ENCODE results near the gene SLC5A8.

The SLC5A8 gene, protein sequence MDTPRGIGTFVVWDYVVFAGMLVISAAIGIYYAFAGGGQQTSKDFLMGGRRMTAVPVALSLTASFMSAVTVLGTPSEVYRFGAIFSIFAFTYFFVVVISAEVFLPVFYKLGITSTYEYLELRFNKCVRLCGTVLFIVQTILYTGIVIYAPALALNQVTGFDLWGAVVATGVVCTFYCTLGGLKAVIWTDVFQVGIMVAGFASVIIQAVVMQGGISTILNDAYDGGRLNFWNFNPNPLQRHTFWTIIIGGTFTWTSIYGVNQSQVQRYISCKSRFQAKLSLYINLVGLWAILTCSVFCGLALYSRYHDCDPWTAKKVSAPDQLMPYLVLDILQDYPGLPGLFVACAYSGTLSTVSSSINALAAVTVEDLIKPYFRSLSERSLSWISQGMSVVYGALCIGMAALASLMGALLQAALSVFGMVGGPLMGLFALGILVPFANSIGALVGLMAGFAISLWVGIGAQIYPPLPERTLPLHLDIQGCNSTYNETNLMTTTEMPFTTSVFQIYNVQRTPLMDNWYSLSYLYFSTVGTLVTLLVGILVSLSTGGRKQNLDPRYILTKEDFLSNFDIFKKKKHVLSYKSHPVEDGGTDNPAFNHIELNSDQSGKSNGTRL

DNA sequence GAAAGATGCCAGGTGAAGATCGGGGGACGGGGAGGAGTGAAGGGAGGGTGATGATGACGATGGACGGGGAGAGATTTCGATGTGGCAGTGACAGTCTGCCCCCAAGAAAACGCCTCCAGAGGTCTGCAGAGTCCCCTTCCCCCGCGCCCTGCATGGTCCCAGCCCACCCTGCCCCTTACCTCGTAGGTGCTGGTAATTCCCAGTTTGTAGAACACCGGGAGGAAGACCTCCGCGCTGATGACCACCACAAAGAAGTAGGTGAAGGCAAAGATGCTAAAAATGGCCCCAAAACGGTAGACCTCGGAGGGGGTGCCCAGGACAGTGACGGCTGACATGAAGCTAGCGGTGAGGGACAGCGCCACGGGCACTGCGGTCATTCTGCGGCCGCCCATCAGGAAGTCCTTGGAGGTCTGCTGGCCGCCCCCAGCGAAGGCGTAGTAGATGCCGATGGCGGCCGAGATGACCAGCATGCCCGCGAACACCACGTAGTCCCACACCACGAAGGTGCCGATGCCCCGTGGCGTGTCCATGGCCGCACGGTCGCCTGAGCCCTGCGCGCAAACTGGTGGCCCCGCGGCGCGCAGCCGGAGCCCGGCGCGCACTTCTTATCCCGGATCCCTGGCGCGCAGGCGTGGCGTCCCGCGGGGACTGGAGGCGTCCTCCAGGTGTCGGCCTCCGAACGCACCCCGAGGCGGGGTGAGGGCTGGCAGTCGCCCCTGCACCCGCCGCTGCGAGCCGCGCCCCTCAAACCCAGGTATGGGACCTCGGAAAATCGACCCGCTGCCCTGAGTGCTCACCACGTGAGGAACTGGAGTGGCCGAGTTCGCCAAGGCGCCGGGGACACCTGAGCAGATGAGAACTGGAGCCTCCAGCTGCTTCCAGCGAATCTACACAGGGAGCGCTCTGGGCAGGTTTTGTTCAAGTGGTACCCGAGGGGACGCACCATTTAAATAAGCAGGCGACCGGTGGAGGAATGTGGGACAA, at the start of gene SLC5A8:
Gene SLC5A8 (minus strand): TSS at position 920 of the 984 bp plus-strand sequence. CDS start 390 bp downstream, at position 530.
- DNase-seq (ENCODE audit: low read depth) = no peak
- TF ChIP-seq, protein P1, sequence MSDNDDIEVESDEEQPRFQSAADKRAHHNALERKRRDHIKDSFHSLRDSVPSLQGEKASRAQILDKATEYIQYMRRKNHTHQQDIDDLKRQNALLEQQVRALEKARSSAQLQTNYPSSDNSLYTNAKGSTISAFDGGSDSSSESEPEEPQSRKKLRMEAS (IDR thresholded peaks at IDR 0.05; ENCODE audit: low read depth, low read length) = no peak
- TF ChIP-seq, protein P2, sequence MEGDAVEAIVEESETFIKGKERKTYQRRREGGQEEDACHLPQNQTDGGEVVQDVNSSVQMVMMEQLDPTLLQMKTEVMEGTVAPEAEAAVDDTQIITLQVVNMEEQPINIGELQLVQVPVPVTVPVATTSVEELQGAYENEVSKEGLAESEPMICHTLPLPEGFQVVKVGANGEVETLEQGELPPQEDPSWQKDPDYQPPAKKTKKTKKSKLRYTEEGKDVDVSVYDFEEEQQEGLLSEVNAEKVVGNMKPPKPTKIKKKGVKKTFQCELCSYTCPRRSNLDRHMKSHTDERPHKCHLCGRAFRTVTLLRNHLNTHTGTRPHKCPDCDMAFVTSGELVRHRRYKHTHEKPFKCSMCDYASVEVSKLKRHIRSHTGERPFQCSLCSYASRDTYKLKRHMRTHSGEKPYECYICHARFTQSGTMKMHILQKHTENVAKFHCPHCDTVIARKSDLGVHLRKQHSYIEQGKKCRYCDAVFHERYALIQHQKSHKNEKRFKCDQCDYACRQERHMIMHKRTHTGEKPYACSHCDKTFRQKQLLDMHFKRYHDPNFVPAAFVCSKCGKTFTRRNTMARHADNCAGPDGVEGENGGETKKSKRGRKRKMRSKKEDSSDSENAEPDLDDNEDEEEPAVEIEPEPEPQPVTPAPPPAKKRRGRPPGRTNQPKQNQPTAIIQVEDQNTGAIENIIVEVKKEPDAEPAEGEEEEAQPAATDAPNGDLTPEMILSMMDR (IDR thresholded peaks at IDR 0.05; ENCODE audit: low read depth, low read length) = no peak
- no peak for TF ChIP-seq MYC (IDR thresholded peaks at IDR 0.05; ENCODE audit: low read depth, low read length)
- no peak for TF ChIP-seq POLR2A (IDR thresholded peaks at IDR 0.05; ENCODE audit: extremely low read depth, insufficient read length)
- H3K4me3 ChIP-seq (ENCODE audit: low read depth, low read length) = no peak within 1 kb of the TSS

DNA sequence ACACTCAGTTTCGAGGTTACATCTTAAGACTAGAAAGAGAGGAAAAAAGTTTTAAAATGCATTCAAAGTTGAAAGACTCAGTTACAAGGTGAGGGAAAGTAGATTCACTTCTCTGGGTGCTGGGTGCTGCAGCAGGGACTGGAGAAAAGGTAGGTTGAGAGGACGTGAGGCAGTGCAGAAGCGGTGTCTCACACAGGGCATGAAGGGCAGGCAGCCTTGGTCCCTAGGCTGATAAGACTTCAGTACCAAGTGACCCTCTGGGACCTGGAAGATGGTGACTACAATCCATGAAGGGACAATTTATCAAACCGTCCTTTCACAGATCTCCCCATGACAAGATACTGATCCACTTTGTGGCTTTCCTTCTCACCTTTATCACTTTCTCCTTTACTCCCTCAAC, 47.3 kb upstream of the SLC5A8 start:
- no peak for DNase-seq (ENCODE audit: low read depth)
- TF ChIP-seq POLR2A (IDR thresholded peaks at IDR 0.05; ENCODE audit: extremely low read depth, insufficient read length) (no peak), MYC (IDR thresholded peaks at IDR 0.05; ENCODE audit: low read depth, low read length) (no peak)
- TF ChIP-seq, protein P1 (IDR thresholded peaks at IDR 0.05; ENCODE audit: low read depth, low read length) = no peak
- TF ChIP-seq, protein P2 (IDR thresholded peaks at IDR 0.05; ENCODE audit: low read depth, low read length) = no peak
- H3K4me3 ChIP-seq (ENCODE audit: low read depth, low read length) = no peak overlapping the region

DNA sequence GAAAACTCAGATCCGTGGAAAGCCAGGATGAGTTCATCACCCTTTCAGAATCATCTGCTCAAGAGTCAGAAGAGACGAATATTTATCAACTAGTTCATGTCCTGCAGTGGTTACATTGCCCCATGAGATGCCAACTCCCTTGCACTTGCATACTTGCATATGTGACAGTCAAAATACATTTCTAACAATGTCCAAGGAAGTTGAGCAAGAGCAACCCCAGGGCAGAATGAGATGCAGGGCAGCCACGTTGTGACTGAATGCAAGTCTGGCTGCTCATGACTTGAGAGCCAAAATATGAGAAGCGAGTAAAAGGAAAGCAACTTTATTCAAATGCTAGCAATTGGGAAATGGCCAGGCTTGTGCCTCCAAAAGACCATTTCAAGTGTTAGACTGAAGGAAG, 46.2 kb upstream of the SLC5A8 start:
- no peak for TF ChIP-seq MYC (IDR thresholded peaks at IDR 0.05; ENCODE audit: low read depth, low read length)
- no peak for TF ChIP-seq POLR2A (IDR thresholded peaks at IDR 0.05; ENCODE audit: extremely low read depth, insufficient read length)
- TF ChIP-seq, protein P2 (IDR thresholded peaks at IDR 0.05; ENCODE audit: low read depth, low read length) = no peak
- TF ChIP-seq, protein P1 (IDR thresholded peaks at IDR 0.05; ENCODE audit: low read depth, low read length) = no peak
- no peak for DNase-seq (ENCODE audit: low read depth)
- no peak overlapping the region for H3K4me3 ChIP-seq (ENCODE audit: low read depth, low read length)

DNA sequence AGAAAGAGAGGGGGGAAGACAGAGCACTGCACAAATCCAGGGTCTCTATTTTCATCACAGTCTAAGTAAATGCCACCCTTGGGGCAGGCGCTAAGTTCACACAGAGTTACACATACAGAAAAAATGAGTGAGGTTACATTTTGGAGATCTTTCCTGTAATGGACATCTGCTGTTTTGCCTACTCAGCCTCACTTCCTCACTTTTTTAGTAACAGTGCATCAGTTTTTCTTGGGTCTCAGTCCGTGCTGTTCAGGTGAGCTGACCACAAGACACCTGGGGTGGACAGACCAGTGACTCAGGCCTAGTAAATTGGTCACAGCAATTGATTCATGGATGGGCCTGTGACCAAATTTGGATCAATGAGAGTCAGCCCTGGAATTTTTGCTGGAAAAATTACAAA, 33.6 kb upstream of the SLC5A8 start:
- no peak overlapping the region for H3K4me3 ChIP-seq (ENCODE audit: low read depth, low read length)
- DNase-seq (ENCODE audit: low read depth) = no peak
- TF ChIP-seq MYC (IDR thresholded peaks at IDR 0.05; ENCODE audit: low read depth, low read length) (no peak), POLR2A (IDR thresholded peaks at IDR 0.05; ENCODE audit: extremely low read depth, insufficient read length) (no peak)
- TF ChIP-seq, protein P1 (IDR thresholded peaks at IDR 0.05; ENCODE audit: low read depth, low read length) = no peak
- TF ChIP-seq, protein P2 (IDR thresholded peaks at IDR 0.05; ENCODE audit: low read depth, low read length) = no peak

DNA sequence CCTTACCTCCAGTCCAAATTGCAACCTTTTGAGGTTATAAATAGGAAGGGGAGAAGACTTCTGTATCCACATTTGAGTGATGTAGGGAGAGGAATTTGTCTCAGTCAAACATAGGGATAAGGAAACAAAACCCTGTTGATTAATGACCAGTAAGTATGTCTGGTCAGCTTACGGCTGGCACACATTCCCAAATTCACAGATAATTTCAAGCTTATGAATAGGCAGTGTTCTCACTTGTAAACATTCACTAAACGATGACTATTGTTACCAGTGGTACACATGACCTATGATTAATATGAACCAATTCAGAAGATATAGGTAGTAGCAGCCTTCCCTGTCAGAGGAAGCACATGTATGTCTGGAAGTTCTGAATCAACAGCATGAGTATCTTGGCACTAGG, 33.0 kb upstream of the SLC5A8 start:
- no peak for DNase-seq (ENCODE audit: low read depth)
- TF ChIP-seq POLR2A (IDR thresholded peaks at IDR 0.05; ENCODE audit: extremely low read depth, insufficient read length) = no peak
- TF ChIP-seq, protein P1 (IDR thresholded peaks at IDR 0.05; ENCODE audit: low read depth, low read length) = no peak
- TF ChIP-seq, protein P2 (IDR thresholded peaks at IDR 0.05; ENCODE audit: low read depth, low read length) = no peak
- TF ChIP-seq MYC (IDR thresholded peaks at IDR 0.05; ENCODE audit: low read depth, low read length) = no peak
- no peak overlapping the region for H3K4me3 ChIP-seq (ENCODE audit: low read depth, low read length)
